Body of pancreas (tissue), 4 donors: ENCODE measurements around the gene ENTR1.

Experiments
- POLR2A ChIP-seq, 3 donors: fragments of 450-650 bp; IDR thresholded peaks; one replicate each; pipeline ENCODE4 v1.6.1; 2016; ENCODE audit warnings: antibody characterized with exemption in 3 of 3, mild to moderate bottlenecking in 2 of 3
- TF ChIP-seq, protein P1 (sequence below), 7 experiments: fragments of 450-650 bp in 4 of 7; fragments of 200-600 bp in 3 of 7; sonication (generic) in 3 of 7; IDR thresholded peaks; one replicate each; pipeline ENCODE4 v1.5.1; 2016 to 2019; ENCODE audit warnings: antibody characterized with exemption in 7 of 7

DNA sequence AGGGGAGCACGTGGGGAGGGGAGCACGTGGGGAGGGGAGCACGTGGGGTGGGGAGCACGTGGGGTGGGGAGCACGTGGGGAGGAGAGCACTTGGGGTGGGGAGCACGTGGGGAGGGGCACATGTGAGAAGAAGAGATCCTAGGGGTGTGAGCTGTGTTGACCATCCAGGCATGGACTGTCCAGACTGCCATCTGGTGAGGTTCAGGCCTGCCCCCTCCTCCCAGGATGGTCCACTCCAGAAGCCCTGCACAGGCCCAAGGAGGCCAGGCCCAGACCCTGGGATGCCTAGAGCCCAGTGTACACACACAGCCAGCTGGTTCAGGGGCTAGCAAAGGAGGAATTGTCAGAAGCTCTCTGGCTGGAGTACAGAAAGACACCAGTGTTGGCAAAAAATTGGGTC is 12.8 kb downstream of the ENTR1 start:
- TF ChIP-seq POLR2A (IDR thresholded peaks at IDR 0.05), result no peak
- TF ChIP-seq, protein P1, sequence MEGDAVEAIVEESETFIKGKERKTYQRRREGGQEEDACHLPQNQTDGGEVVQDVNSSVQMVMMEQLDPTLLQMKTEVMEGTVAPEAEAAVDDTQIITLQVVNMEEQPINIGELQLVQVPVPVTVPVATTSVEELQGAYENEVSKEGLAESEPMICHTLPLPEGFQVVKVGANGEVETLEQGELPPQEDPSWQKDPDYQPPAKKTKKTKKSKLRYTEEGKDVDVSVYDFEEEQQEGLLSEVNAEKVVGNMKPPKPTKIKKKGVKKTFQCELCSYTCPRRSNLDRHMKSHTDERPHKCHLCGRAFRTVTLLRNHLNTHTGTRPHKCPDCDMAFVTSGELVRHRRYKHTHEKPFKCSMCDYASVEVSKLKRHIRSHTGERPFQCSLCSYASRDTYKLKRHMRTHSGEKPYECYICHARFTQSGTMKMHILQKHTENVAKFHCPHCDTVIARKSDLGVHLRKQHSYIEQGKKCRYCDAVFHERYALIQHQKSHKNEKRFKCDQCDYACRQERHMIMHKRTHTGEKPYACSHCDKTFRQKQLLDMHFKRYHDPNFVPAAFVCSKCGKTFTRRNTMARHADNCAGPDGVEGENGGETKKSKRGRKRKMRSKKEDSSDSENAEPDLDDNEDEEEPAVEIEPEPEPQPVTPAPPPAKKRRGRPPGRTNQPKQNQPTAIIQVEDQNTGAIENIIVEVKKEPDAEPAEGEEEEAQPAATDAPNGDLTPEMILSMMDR (IDR thresholded peaks at IDR 0.05), result no peak
